HEK293 (cell line): ENCODE data around the gene SORT1.

Source experiments
- CTCF ChIA-PET: fragments of 350-600 bp; formaldehyde crosslinking; extraction: SDS; loops from one replicate; lab custom pipeline; 2021; ENCODE audit warnings: antibody characterized with exemption; lab: Yijun Ruan, JAX
- POLR2A ChIA-PET: fragments of 300-600 bp; formaldehyde crosslinking; extraction: SDS; loops from one replicate; lab custom pipeline; 2020; ENCODE audit warnings: antibody characterized with exemption, inconsistent platforms; lab: Yijun Ruan, JAX
- H3K27ac ChIP-seq: fragments of 200-500 bp; sonication (Bioruptor generic); 2 replicates; pipeline ENCODE4 v1.5.1; 2014; ENCODE audit warnings: low read depth, low read length, control low read depth, inconsistent platforms; ENCODE audit errors: extremely low read depth
- H3K36me3 ChIP-seq, 2 experiments: fragments of 200-500 bp in 1 of 2; sonication (Bioruptor generic) in 1 of 2; 1 replicate in 1 of 2; 2 replicates in 1 of 2; pipeline ENCODE4 v1.5.1; 2014 to 2017; ENCODE audit warnings: inconsistent platforms in 2 of 2, low read length in 2 of 2; ENCODE audit not compliant: control insufficient read depth in 2 of 2, insufficient read depth in 1 of 2
- H3K4me1 ChIP-seq: fragments of 200-500 bp; sonication (Bioruptor generic); 2 replicates; pipeline ENCODE4 v1.5.1; 2014; ENCODE audit warnings: mild to moderate bottlenecking, low read length, inconsistent platforms; ENCODE audit not compliant: control insufficient read depth, insufficient read depth
- H3K4me3 ChIP-seq: 2 replicates; pipeline ENCODE4 v1.5.1; 2011; ENCODE audit warnings: low read depth, mild to moderate bottlenecking, control low read depth, low read length, moderate library complexity
- H3K9me3 ChIP-seq: fragments of 200-500 bp; sonication (Bioruptor generic); 2 replicates; pipeline ENCODE4 v1.5.1; 2014; ENCODE audit warnings: low read depth, low read length, inconsistent platforms; ENCODE audit not compliant: control insufficient read depth, insufficient read depth
- CTCF ChIP-seq: fragments of 450-650 bp; formaldehyde crosslinking; IDR thresholded peaks from 2 replicates; pipeline ENCODE4 v1.5.1; 2016; ENCODE audit warnings: missing biosample characterization, missing genetic modification characterization
- GFI1B ChIP-seq: fragments of 450-650 bp; formaldehyde crosslinking; IDR thresholded peaks from 2 replicates; pipeline ENCODE4 v1.5.1; 2016; ENCODE audit warnings: missing biosample characterization, missing genetic modification characterization
- HOXA7 ChIP-seq: sonication (generic); formaldehyde crosslinking; IDR thresholded peaks from 2 replicates; pipeline ENCODE4 v1.8.1; 2022; ENCODE audit warnings: missing genetic modification reagents, borderline replicate concordance
- KLF8 ChIP-seq: fragments of 450-650 bp; formaldehyde crosslinking; IDR thresholded peaks from 2 replicates; pipeline ENCODE4 v1.5.1; 2016; ENCODE audit warnings: missing biosample characterization, missing genetic modification characterization
- OSR2 ChIP-seq: fragments of 450-650 bp; formaldehyde crosslinking; IDR thresholded peaks from 2 replicates; pipeline ENCODE4 v1.5.1; 2016; ENCODE audit warnings: missing biosample characterization, missing genetic modification characterization
- PBX3 ChIP-seq: sonication (generic); formaldehyde crosslinking; IDR thresholded peaks from 2 replicates; pipeline ENCODE4 v1.8.1; 2022; ENCODE audit warnings: mild to moderate bottlenecking, moderate library complexity, missing genetic modification reagents
- PRDM6 ChIP-seq: fragments of 450-650 bp; formaldehyde crosslinking; IDR thresholded peaks from 2 replicates; pipeline ENCODE4 v1.5.1; 2017; ENCODE audit warnings: missing biosample characterization, missing genetic modification characterization
- SP3 ChIP-seq: fragments of 450-650 bp; formaldehyde crosslinking; IDR thresholded peaks from 2 replicates; pipeline ENCODE4 v1.5.1; 2016; ENCODE audit warnings: missing biosample characterization, missing genetic modification characterization
- YY1 ChIP-seq: fragments of 450-650 bp; formaldehyde crosslinking; IDR thresholded peaks from 2 replicates; pipeline ENCODE4 v1.5.1; 2018; ENCODE audit warnings: missing biosample characterization, missing genetic modification characterization
- ZFP69B ChIP-seq: fragments of 450-650 bp; formaldehyde crosslinking; IDR thresholded peaks from 2 replicates; pipeline ENCODE4 v1.5.1; 2016; ENCODE audit warnings: missing biosample characterization, missing genetic modification characterization
- ZNF114 ChIP-seq: fragments of 450-650 bp; formaldehyde crosslinking; IDR thresholded peaks from 2 replicates; pipeline ENCODE4 v1.5.0; 2017; ENCODE audit warnings: missing biosample characterization, missing genetic modification characterization
- ZNF146 ChIP-seq: fragments of 450-650 bp; formaldehyde crosslinking; IDR thresholded peaks from 2 replicates; pipeline ENCODE4 v1.5.1; 2016; ENCODE audit warnings: missing biosample characterization, missing genetic modification characterization
- ZNF2 ChIP-seq: fragments of 450-650 bp; formaldehyde crosslinking; IDR thresholded peaks from 2 replicates; pipeline ENCODE4 v1.5.1; 2016; ENCODE audit warnings: missing biosample characterization, missing genetic modification characterization
- ZNF311 ChIP-seq: fragments of 450-650 bp; formaldehyde crosslinking; IDR thresholded peaks from 2 replicates; pipeline ENCODE4 v1.5.1; 2017; ENCODE audit warnings: missing biosample characterization, missing genetic modification characterization, borderline replicate concordance
- ZNF37A ChIP-seq: fragments of 450-650 bp; IDR thresholded peaks from 2 replicates; pipeline ENCODE4 v1.5.1; 2018; ENCODE audit warnings: missing biosample characterization, missing genetic modification characterization
- ZNF394 ChIP-seq: fragments of 450-650 bp; formaldehyde crosslinking; IDR thresholded peaks from 2 replicates; pipeline ENCODE4 v1.5.1; 2016; ENCODE audit warnings: missing biosample characterization, missing genetic modification characterization, mild to moderate bottlenecking, moderate library complexity, borderline replicate concordance
- ZNF398 ChIP-seq: fragments of 450-650 bp; formaldehyde crosslinking; IDR thresholded peaks from 2 replicates; pipeline ENCODE4 v1.5.1; 2017; ENCODE audit warnings: missing biosample characterization, missing genetic modification characterization
- ZNF423 ChIP-seq: fragments of 450-650 bp; formaldehyde crosslinking; IDR thresholded peaks from 2 replicates; pipeline ENCODE4 v1.5.1; 2016; ENCODE audit warnings: missing biosample characterization, missing genetic modification characterization
- ZNF48 ChIP-seq: fragments of 450-650 bp; formaldehyde crosslinking; IDR thresholded peaks from 2 replicates; pipeline ENCODE4 v1.5.1; 2016; ENCODE audit warnings: missing biosample characterization, missing genetic modification characterization
- ZNF488 ChIP-seq: fragments of 450-650 bp; formaldehyde crosslinking; IDR thresholded peaks from 2 replicates; pipeline ENCODE4 v1.5.1; 2016; ENCODE audit warnings: missing biosample characterization, missing genetic modification characterization
- ZNF549 ChIP-seq: fragments of 450-650 bp; IDR thresholded peaks from 2 replicates; pipeline ENCODE4 v1.5.1; 2018; ENCODE audit warnings: missing biosample characterization, missing genetic modification characterization, mild to moderate bottlenecking, inconsistent platforms, moderate library complexity
- ZNF692 ChIP-seq: fragments of 450-650 bp; formaldehyde crosslinking; IDR thresholded peaks from 2 replicates; pipeline ENCODE4 v1.5.1; 2016; ENCODE audit warnings: missing biosample characterization, missing genetic modification characterization
- ZNF704 ChIP-seq: fragments of 450-650 bp; formaldehyde crosslinking; IDR thresholded peaks from 2 replicates; pipeline ENCODE4 v1.5.1; 2016; ENCODE audit warnings: missing biosample characterization, missing genetic modification characterization
- ZNF768 ChIP-seq: fragments of 450-650 bp; formaldehyde crosslinking; IDR thresholded peaks from 2 replicates; pipeline ENCODE4 v1.5.1; 2018; ENCODE audit warnings: missing biosample characterization, mild to moderate bottlenecking, missing genetic modification characterization
- ZNF785 ChIP-seq: fragments of 450-650 bp; formaldehyde crosslinking; IDR thresholded peaks from 2 replicates; pipeline ENCODE4 v1.5.1; 2016; ENCODE audit warnings: missing biosample characterization, missing genetic modification characterization
- ZNF792 ChIP-seq: fragments of 450-650 bp; formaldehyde crosslinking; IDR thresholded peaks from 2 replicates; pipeline ENCODE4 v1.5.1; 2016; ENCODE audit warnings: missing biosample characterization, missing genetic modification characterization

The SORT1 gene

GRCh38 chr1:109296782-109297181 lies 100.9 kb downstream of the SORT1 start (continued):
- TF ChIP-seq PBX3 (CRISPR knock-in tag) (no peak), CTCF (tag by site-specific recombination) (no peak), ZNF37A (tag by site-specific recombination) (no peak), HOXA7 (no peak), ZNF146 (tag by site-specific recombination) (no peak), YY1 (tag by site-specific recombination) (no peak), ZFP69B (tag by site-specific recombination) (no peak)

GRCh38 chr1:109295712-109296415 lies 101.9 kb downstream of the SORT1 start:
- CTCF ChIA-PET, result interaction anchor here (0.7 to 1.0 kb wide), 3 partner anchors 20 to 227 kb away, joined by 3 to 5 read pairs (median 3); no protein-coding TSS in a partner anchor

More at GRCh38 chr1:109295712-109296415, 101.9 kb downstream of the SORT1 start:
- no peaks in the 10 kb centered on the region for H3K4me1 ChIP-seq
- no peak overlapping the region for H3K27ac ChIP-seq
- no peak overlapping the region for H3K4me3 ChIP-seq
- no peaks in the 10 kb centered on the region for H3K9me3 ChIP-seq
- no peaks in the 10 kb centered on the region for H3K36me3 ChIP-seq
- POLR2A ChIA-PET, result no interaction called here
- TF ChIP-seq ZNF488 (no peak), PRDM6 (tag by site-specific recombination) (no peak), OSR2 (no peak), ZNF48 (no peak), ZNF146 (tag by site-specific recombination) (no peak), ZNF114 (tag by site-specific recombination) (no peak), ZNF768 (no peak), SP3 (no peak), ZNF692 (tag by site-specific recombination) (no peak), ZNF792 (tag by site-specific recombination) (no peak), ZNF549 (tag by site-specific recombination) (no peak), GFI1B (no peak), ZNF704 (no peak), ZNF785 (no peak), ZNF423 (tag by site-specific recombination) (no peak), KLF8 (tag by site-specific recombination) (no peak), ZNF394 (tag by site-specific recombination) (no peak), ZNF398 (tag by site-specific recombination) (no peak), ZNF311 (tag by site-specific recombination) (no peak), ZNF2 (no peak)
- TF ChIP-seq, all 188 proteins: peak for 0
